Neural crest cell (in vitro differentiated cells): Measurements from ENCODE around the gene BCL2L1. TPM values are rescaled to one million over a fixed set of nuclear protein-coding genes. Genes with fewer than 3 reads are reported as not detected.

Experiments used
- DNase-seq: peaks from one replicate; pipeline ENCODE4 v3.0.0; 2021; ENCODE audit warnings: low read depth, mixed read lengths, low spot score
- H3K27ac Mint-ChIP-seq: one replicate; pipeline ENCODE4 v1.8.0; 2021; ENCODE audit warnings: mild to moderate bottlenecking, mixed read lengths; ENCODE audit not compliant: unreplicated experiment
- H3K27me3 Mint-ChIP-seq: 2 replicates; pipeline ENCODE4 v1.8.0; 2021; ENCODE audit warnings: low read depth, mild to moderate bottlenecking, mixed read lengths
- H3K36me3 Mint-ChIP-seq: 2 replicates; pipeline ENCODE4 v1.8.0; 2021; ENCODE audit warnings: low read depth, mild to moderate bottlenecking, mixed read lengths
- H3K4me1 Mint-ChIP-seq: 2 replicates; pipeline ENCODE4 v1.8.0; 2021; ENCODE audit warnings: mixed read lengths
- H3K4me3 Mint-ChIP-seq: one replicate; pipeline ENCODE4 v1.8.0; 2021; ENCODE audit warnings: mild to moderate bottlenecking, mixed read lengths
- H3K9me3 Mint-ChIP-seq: 2 replicates; pipeline ENCODE4 v1.8.0; 2021; ENCODE audit warnings: mixed read lengths
- total RNA-seq: library from RNA; stranded (reverse); gene quantifications from 2 replicates; pipeline ENCODE4 v1.2.1, GENCODE V29; 2021
- TF ChIP-seq, protein P1 (sequence below): fragments of 200-600 bp; sonication (generic); conservative IDR thresholded peaks from 2 replicates; pipeline ENCODE4 v1.5.0; 2021; ENCODE audit warnings: antibody characterized with exemption, mild to moderate bottlenecking

BCL2L1 gene
- total RNA-seq, 1 donor from 2014 or later, result 74.3 TPM

DNA sequence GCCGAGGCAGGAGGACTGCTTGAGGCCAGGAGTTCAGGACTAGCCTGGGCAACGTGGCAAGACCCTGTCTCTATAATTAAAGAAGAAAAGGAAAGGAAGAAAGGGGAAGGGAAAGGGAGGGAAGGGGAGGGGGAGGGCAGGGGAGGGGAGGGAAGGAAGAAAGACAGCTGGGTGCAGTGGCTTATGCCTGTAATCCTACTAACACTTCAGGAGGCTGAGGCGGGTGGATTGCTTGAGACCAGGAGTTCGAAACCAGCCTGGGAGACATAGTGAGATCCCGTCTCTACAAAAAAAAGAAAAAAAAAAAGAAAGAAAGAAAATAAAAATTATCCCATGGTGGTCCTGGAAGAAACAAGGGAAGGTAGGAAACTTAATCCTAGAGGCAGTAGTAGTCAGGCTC, 33.5 kb downstream of the BCL2L1 start:
- Mint-ChIP-seq H3K4me3 (no peak overlapping the region), H3K9me3 (no peaks in the 10 kb centered on the region), H3K4me1 (peaks cover 17% of the 10 kb centered on the region), H3K27me3 (no peaks in the 10 kb centered on the region), H3K36me3 (peaks cover 13% of the 10 kb centered on the region), H3K27ac (no peak overlapping the region)
- TF ChIP-seq, protein P1, sequence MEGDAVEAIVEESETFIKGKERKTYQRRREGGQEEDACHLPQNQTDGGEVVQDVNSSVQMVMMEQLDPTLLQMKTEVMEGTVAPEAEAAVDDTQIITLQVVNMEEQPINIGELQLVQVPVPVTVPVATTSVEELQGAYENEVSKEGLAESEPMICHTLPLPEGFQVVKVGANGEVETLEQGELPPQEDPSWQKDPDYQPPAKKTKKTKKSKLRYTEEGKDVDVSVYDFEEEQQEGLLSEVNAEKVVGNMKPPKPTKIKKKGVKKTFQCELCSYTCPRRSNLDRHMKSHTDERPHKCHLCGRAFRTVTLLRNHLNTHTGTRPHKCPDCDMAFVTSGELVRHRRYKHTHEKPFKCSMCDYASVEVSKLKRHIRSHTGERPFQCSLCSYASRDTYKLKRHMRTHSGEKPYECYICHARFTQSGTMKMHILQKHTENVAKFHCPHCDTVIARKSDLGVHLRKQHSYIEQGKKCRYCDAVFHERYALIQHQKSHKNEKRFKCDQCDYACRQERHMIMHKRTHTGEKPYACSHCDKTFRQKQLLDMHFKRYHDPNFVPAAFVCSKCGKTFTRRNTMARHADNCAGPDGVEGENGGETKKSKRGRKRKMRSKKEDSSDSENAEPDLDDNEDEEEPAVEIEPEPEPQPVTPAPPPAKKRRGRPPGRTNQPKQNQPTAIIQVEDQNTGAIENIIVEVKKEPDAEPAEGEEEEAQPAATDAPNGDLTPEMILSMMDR, result no peak
- DNase-seq, result no peak

DNA sequence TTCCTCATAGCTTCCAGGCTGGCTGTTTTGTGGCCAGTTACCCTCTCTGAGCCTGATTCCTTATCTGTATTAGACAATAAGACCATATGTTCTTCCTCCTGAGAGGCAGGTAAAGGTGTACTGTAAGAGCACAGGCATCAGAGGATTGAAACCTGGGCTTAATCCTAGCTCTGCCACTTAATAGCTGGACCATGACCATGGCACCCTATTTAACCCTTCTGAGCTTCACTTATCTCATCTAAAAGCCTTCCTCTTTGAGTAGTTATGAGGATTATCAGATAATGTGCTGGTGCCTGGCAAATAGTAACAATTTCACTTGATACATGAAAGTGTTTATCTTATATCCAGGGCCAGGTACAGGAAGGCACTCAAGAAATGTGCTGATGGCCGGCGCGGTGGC, 34.9 kb downstream of the BCL2L1 start:
- no peak for DNase-seq
- TF ChIP-seq, protein P1, result no peak
- no peak overlapping the region for H3K4me3 Mint-ChIP-seq
- H3K36me3 Mint-ChIP-seq, result peaks cover 13% of the 10 kb centered on the region
- no peaks in the 10 kb centered on the region for H3K9me3 Mint-ChIP-seq
- peaks cover 17% of the 10 kb centered on the region for H3K4me1 Mint-ChIP-seq
- no peaks in the 10 kb centered on the region for H3K27me3 Mint-ChIP-seq
- no peak overlapping the region for H3K27ac Mint-ChIP-seq

DNA sequence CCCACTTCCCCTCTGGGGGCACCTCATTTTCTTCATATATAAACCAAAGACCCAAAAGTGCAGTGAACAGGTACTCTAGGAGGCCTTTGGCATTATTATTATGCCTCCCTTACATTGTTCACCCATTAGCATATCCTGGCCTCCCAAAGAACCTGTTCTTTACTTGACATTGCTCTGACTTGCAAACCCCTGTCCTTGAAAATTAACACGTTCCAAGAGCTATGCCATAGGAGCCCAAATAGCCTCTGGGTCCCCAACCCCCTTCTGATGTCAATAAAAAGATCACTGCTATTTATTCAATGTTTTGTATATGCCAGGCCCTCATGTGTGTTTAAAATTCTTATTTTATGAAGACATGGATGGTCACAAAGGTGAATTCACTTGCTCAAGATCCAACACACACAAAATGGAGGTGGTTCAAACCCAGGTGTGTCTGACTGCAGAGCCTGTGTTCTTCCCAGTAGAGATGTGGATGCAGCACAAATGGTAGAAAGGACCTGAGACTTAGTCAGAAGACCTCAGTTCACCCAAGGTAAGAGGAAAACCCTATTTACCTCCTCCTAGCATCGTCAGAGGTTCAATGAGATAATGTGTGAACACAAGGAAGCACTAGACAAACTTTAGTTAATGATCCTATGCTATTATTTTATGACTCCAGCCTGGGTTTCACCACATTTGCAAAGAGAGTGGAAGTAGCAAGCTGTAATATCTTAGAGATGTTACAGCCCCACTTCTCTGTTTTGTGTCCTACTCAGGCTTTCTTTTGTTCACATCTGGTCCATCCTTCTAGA, 36.6 kb downstream of the BCL2L1 start:
- no peak overlapping the region for H3K27ac Mint-ChIP-seq

DNA sequence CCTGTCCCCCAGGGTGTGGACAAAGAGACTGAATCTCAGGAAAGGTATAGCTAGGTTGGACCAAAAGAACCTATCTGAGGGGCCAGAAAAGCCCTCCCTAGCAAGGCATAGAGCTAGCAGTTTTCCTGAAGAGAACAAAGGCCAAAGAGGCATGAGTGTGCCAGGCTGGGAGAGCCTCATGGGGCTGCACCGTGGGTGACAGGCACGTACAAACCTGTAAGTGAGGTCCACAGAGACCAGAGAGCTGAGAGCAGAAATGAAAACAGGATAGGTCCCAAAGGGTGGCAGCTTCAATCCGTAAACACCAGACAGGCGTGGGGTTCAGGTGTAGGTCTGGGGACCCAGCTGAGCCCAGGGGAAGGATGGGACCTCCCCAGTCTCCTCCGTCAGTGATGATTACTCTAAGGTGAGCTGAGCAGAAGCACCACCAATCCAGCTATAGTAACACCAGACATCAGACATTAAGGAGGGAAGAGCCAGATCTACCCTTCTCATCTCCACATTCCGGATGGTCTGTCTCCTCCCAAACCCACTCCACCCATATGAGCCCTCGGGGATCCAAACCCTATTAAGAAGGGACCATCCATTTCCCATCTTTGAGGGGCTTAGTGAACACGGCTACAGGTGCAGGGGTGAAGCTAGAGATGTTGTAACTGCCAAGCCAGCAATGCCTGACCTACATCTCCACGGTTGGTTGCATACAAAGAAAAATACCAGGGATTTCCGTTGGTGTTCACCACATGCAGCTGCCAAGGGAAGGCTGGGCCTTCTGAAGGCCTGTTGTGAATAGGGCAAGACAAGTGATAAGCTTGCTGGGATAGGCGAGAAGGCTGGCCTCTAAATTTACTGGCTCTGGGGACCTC, 38.3 kb downstream of the BCL2L1 start:
- Mint-ChIP-seq H3K27ac (peak overlapping the region; percentile 59), H3K27me3 (no peaks in the 10 kb centered on the region), H3K9me3 (no peaks in the 10 kb centered on the region), H3K36me3 (peaks cover 10% of the 10 kb centered on the region), H3K4me3 (no peak overlapping the region), H3K4me1 (peaks cover 10% of the 10 kb centered on the region)
- DNase-seq, result no peak
- TF ChIP-seq, protein P1, result no peak

More for the DNA sequence above, 36.6 kb downstream of the BCL2L1 start:
- no peaks in the 10 kb centered on the region for H3K9me3 Mint-ChIP-seq
- H3K4me1 Mint-ChIP-seq, result peaks cover 10% of the 10 kb centered on the region
- H3K4me3 Mint-ChIP-seq, result no peak overlapping the region
- no peak for DNase-seq
- no peaks in the 10 kb centered on the region for H3K27me3 Mint-ChIP-seq
- TF ChIP-seq, protein P1, result no peak
- H3K36me3 Mint-ChIP-seq, result peaks cover 13% of the 10 kb centered on the region

DNA sequence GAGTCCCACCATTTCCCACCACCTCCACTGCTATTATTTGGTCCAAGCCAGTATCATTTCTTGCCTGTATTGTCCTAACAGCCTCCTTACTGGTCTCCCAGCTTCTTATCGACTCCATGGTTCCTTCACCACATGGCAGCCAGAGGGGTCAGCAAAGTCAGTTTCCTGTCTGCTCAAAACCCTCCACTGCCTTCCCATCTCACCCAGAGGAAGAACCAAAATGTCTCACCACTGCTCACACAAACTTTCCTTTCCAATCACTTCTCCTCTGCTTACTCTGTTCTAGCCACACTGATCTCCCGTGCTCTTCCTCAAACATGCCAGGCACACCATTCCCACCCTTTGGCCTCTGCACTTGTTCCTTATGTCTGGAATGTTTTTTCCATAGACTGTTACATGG, 39.7 kb downstream of the BCL2L1 start:
- no peak overlapping the region for H3K4me3 Mint-ChIP-seq
- no peaks in the 10 kb centered on the region for H3K27me3 Mint-ChIP-seq
- TF ChIP-seq, protein P1, result no peak
- H3K36me3 Mint-ChIP-seq, result peaks cover 5% of the 10 kb centered on the region
- no peaks in the 10 kb centered on the region for H3K9me3 Mint-ChIP-seq
- H3K27ac Mint-ChIP-seq, result no peak overlapping the region
- DNase-seq, result no peak
- peaks cover 14% of the 10 kb centered on the region for H3K4me1 Mint-ChIP-seq
